Left lung (tissue), 10 donors: ENCODE data around the gene USP21. TPM values are rescaled to one million over a fixed set of nuclear protein-coding genes. Genes with fewer than 3 reads are reported as not detected.

Source experiments
- ATAC-seq: fragments of 200-7000 bp; cut with Tn5 transposase; one replicate; pipeline ENCODE4 v1.9.1; 2020; ENCODE audit warnings: moderate library complexity
- DNase-seq, 4 donors: peaks; one replicate each; pipeline ENCODE4 v3.0.0-alpha.2; 2013 to 2020
- H3K27ac ChIP-seq, 2 donors: fragments of 200-600 bp; sonication (generic) in 1 of 2; one replicate each; pipeline versions ENCODE4 v1.5.0 to v1.8.0; 2020 to 2021
- H3K27me3 ChIP-seq, 2 donors: fragments of 200-600 bp; sonication (generic) in 1 of 2; one replicate each; pipeline versions ENCODE4 v1.5.0 to v1.8.0; 2020 to 2021
- H3K36me3 ChIP-seq, 2 donors: fragments of 200-600 bp; sonication (generic) in 1 of 2; one replicate each; pipeline versions ENCODE4 v1.5.0 to v1.8.0; 2020 to 2021
- H3K4me1 ChIP-seq, 2 donors: fragments of 200-600 bp; one replicate each; pipeline ENCODE4 v1.8.0; 2021
- H3K4me3 ChIP-seq, 2 donors: fragments of 200-600 bp; sonication (generic) in 1 of 2; one replicate each; pipeline versions ENCODE4 v1.5.0 to v1.8.0; 2020 to 2021; ENCODE audit warnings: mild to moderate bottlenecking in 1 of 2
- H3K9me3 ChIP-seq, 2 donors: fragments of 200-600 bp; sonication (generic) in 1 of 2; one replicate each; pipeline versions ENCODE4 v1.5.0 to v1.8.0; 2020 to 2021
- intact Hi-C, 2 donors: fragments of 100-400 bp; cut with DNase I; formaldehyde crosslinking; loops; one replicate each; pipeline versions ENCODE4 v1.11.2 to v1.14.2; 2022
- polyA plus RNA-seq, 6 donors: library from polyadenylated mRNA; unstranded; fragments of 120-200 nt; gene quantifications; one replicate each; pipeline ENCODE4 v1.2.1, GENCODE V29; 2013; ENCODE audit not compliant: insufficient read length in 6 of 6
- total RNA-seq, 2 donors: library from RNA; stranded (reverse); fragmentation: NEBNext Ultra II Directional; extraction: Animal tissue kit (Norgen Biotek cat#: 25700); gene quantifications; one replicate each; pipeline ENCODE4 v1.2.1, GENCODE V29; 2021
- TF ChIP-seq, protein P1 (sequence below), 2 donors: fragments of 200-600 bp; sonication (generic) in 1 of 2; IDR thresholded peaks; one replicate each; pipeline versions ENCODE4 v1.5.0 to v1.8.0; 2021; ENCODE audit warnings: antibody characterized with exemption in 2 of 2
- donor health status: DM: no; HTN: yes; CAD: no.
- donor health status: DM: no; HTN: no; CAD: no.

The USP21 gene
- total and polyA plus RNA-seq, 8 donors = 24.1 to 53.3 (median 45.5) TPM

DNA sequence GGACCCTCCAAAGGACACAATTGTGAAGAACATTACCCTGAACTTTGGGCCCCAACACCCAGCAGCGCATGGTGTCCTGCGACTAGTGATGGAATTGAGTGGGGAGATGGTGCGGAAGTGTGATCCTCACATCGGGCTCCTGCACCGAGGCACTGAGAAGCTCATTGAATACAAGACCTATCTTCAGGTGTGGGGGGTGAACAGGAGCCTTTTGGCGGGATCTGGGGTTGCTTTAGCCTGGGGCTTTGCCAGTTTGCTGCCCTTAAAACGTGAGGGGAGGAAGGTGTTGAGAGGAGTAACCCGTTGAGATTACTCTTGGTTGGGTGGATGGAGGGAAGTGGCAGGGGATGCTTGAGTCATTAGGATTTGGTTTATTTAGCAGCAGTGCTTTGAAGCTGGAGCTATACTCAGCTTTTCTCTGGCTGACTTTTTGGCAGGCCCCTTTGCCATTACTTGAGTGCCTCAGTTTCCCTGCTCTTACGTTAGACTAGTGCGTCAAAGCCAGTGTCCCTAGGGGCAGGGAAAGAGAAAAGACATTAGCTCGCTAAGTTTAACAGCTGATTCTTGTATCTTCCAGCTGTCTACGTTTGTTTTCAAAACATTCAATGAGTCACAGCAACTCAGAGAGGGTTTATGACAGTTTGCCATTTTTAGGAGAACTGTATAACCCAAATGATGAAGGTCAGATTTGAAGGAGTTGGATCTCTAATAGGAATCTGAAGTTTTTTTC is 47.3 kb downstream of the USP21 start:
- peak overlapping the region; percentile 15 to 44 for H3K27ac ChIP-seq
- no peak overlapping the region for H3K4me3 ChIP-seq
- no peak for DNase-seq
- no peaks in the 10 kb centered on the region for H3K27me3 ChIP-seq
- TF ChIP-seq, protein P1, sequence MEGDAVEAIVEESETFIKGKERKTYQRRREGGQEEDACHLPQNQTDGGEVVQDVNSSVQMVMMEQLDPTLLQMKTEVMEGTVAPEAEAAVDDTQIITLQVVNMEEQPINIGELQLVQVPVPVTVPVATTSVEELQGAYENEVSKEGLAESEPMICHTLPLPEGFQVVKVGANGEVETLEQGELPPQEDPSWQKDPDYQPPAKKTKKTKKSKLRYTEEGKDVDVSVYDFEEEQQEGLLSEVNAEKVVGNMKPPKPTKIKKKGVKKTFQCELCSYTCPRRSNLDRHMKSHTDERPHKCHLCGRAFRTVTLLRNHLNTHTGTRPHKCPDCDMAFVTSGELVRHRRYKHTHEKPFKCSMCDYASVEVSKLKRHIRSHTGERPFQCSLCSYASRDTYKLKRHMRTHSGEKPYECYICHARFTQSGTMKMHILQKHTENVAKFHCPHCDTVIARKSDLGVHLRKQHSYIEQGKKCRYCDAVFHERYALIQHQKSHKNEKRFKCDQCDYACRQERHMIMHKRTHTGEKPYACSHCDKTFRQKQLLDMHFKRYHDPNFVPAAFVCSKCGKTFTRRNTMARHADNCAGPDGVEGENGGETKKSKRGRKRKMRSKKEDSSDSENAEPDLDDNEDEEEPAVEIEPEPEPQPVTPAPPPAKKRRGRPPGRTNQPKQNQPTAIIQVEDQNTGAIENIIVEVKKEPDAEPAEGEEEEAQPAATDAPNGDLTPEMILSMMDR (IDR thresholded peaks at IDR 0.05) = no peak
- no peak for ATAC-seq
- H3K36me3 ChIP-seq = peaks cover 4 to 69% of the 10 kb centered on the region in 2 donors
- H3K9me3 ChIP-seq = no peaks in the 10 kb centered on the region
- intact Hi-C loops = no loop called here
- H3K4me1 ChIP-seq = peaks cover 15 to 85% of the 10 kb centered on the region in 2 donors

DNA sequence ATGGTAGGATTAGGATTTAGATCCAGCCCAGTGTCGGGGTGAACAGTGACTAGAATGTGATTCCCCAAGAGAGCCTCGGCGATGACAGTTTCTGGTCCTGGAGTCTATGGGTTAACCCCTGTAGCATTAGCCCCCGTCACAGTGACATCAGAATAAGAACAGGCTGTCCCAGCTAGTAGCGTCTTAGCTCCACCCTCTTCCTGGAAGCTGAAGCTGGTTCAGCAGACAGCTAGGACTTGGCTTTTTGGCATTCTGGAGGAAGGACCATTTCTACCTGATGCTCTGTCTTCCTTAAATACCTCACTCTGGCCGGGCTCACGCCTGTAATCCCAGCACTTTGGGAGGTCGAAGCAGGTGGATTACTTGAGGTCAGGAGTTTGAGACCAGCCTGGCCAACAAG is 47.9 kb downstream of the USP21 start:
- ATAC-seq = peak; percentile 11
- peak overlapping the region; percentile 15 to 44 for H3K27ac ChIP-seq

DNA sequence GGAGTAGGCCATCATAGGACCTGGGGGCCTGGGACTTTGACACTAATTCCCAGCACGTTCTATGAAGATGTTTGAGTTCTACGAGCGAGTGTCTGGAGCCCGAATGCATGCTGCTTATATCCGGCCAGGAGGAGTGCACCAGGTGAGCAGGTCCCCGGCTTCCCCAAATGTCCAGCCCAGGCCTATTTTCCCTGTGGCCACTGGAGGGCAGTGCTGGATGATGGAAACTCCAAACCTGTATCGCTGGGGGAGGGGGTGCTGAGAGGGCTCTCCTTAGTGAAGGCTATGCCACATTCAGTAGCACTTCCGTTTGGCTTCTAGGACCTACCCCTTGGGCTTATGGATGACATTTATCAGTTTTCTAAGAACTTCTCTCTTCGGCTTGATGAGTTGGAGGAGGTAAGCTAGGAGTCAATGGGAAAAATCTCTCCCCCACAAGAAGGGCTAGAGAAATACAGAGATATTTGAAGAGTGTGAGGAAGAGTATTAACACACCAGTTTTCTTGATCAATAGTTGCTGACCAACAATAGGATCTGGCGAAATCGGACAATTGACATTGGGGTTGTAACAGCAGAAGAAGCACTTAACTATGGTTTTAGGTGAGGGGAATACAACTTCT is 50.6 kb downstream of the USP21 start:
- H3K4me1 ChIP-seq = peaks cover 0 to 71% of the 10 kb centered on the region in 2 donors
- ATAC-seq (peak; percentile 96), DNase-seq (peak in 3 of 4 donors; percentile 70 to 87 (median 82))
- H3K27ac ChIP-seq = peak overlapping the region in 1 of 2 donors; percentile 19
- TF ChIP-seq, protein P1 (IDR thresholded peaks at IDR 0.05) = peak; percentile 81 to 85
- no peaks in the 10 kb centered on the region for H3K27me3 ChIP-seq
- peaks cover 4 to 95% of the 10 kb centered on the region in 2 donors for H3K36me3 ChIP-seq
- H3K4me3 ChIP-seq = no peak overlapping the region
- intact Hi-C loops = no loop called here
- no peaks in the 10 kb centered on the region for H3K9me3 ChIP-seq

More for the DNA sequence above, 47.9 kb downstream of the USP21 start:
- DNase-seq = no peak
- intact Hi-C loops = no loop called here
- TF ChIP-seq, protein P1 (IDR thresholded peaks at IDR 0.05) = no peak
- no peak overlapping the region for H3K4me3 ChIP-seq
- H3K27me3 ChIP-seq = no peaks in the 10 kb centered on the region
- H3K9me3 ChIP-seq = no peaks in the 10 kb centered on the region
- peaks cover 12 to 82% of the 10 kb centered on the region in 2 donors for H3K4me1 ChIP-seq
- peaks cover 4 to 75% of the 10 kb centered on the region in 2 donors for H3K36me3 ChIP-seq

DNA sequence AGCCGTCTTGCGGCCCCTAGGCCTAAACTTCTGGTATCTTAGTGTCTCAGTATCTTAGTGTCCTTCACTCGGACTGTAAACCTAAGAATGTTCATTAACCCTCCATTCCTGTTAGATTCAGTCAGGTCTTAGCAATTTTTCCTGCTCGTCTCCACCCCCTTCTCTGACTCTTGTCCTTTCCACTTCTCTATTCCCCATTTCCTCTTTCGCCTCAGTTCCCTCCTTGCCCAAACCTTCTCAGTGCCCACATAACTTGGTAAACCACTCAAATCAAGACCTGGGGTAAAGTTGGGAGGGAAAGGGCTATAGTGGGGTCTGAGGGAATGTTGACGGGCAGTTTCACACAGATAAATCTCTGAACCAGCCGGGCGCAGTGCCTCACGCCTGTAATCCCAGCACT is 55.1 kb downstream of the USP21 start:
- intact Hi-C loops = no loop called here
- Histone ChIP-seq H3K4me3 (peak overlapping the region in 1 of 2 donors; percentile 63), H3K9me3 (no peaks in the 10 kb centered on the region), H3K27ac (peak overlapping the region; percentile 26 to 97), H3K36me3 (peaks cover 3 to 78% of the 10 kb centered on the region in 2 donors), H3K27me3 (no peaks in the 10 kb centered on the region), H3K4me1 (peaks cover 0 to 52% of the 10 kb centered on the region in 2 donors)
- DNase-seq (no peak), ATAC-seq (peak; percentile 4)
- TF ChIP-seq, protein P1 (IDR thresholded peaks at IDR 0.05) = no peak

DNA sequence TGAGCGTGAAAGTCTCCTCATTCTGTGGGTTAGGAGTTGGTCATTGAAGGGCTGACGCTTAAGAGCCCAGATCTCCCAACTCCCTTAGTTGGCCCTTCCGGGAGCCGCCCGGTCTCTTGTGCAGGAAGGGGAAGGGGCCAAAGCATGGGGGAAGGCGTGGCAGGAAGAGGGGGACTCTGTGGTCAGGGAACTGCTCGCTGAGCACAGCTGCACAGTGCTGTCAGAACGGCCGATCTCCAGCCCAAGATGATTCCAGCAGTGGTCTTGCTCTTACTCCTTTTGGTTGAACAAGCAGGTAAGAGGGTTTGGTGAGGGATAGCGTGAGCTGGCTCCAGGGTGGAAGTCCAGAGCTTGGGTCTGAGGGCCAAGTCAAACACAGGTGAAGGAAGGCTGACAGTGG is 55.8 kb downstream of the USP21 start, which contains the start of gene FCER1G:
Gene FCER1G, plus strand, starts transcription at position 220 of the 400 bp plus-strand sequence. Its CDS starts 27 bp downstream, at position 247.
- ATAC-seq (peak; percentile 65), DNase-seq (peak in 2 of 4 donors; percentile 84 to 93)
- no peaks in the 10 kb centered on the region for H3K27me3 ChIP-seq
- H3K4me3 ChIP-seq = peak within 1 kb of the TSS; percentile 7 to 63
- intact Hi-C loops = no loop called here
- TF ChIP-seq, protein P1 (IDR thresholded peaks at IDR 0.05) = no peak
- peaks cover 0 to 50% of the 10 kb centered on the region in 2 donors for H3K4me1 ChIP-seq
- H3K9me3 ChIP-seq = no peaks in the 10 kb centered on the region
- peaks cover 0 to 78% of the 10 kb centered on the region in 2 donors for H3K36me3 ChIP-seq
- peak within 1 kb of the TSS; percentile 73 to 97 for H3K27ac ChIP-seq
